ENCODE results near the gene POMT1. TPM values are rescaled to one million over a fixed set of nuclear protein-coding genes. Genes with fewer than 3 reads are reported as not detected.

Gene POMT1
- polyA plus RNA-seq, 1 of the 3 experiments (the other 2 are of a cell fraction) = 44.5 TPM

GRCh38 chr9:131517761-131518190 lies 15.1 kb downstream of the POMT1 start:
- H3F3A ChIP-seq (replicated peaks; ENCODE audit: insufficient read depth) = no peaks in the 10 kb centered on the region
- no peaks in the 10 kb centered on the region for H3K79me2 ChIP-seq (ENCODE audit: insufficient read depth)
- H3K9me3 ChIP-seq = no peaks in the 10 kb centered on the region
- no peaks in the 10 kb centered on the region for H3K27me3 ChIP-seq (ENCODE audit: insufficient read depth)
- TF ChIP-seq IRF3 (IDR thresholded peaks at IDR 0.05; ENCODE audit: low read depth, low read length) (no peak), CHD2 (IDR thresholded peaks at IDR 0.05; ENCODE audit: low read length, partially characterized antibody) (no peak), MXI1 (IDR thresholded peaks at IDR 0.05; ENCODE audit: low read depth, low read length) (no peak), YY1 (IDR thresholded peaks at IDR 0.05; ENCODE audit: low read depth) (no peak), TCF12 (IDR thresholded peaks at IDR 0.05) (no peak), SMC3 (IDR thresholded peaks at IDR 0.05; ENCODE audit: low read depth, low read length) (no peak), RCOR1 (IDR thresholded peaks at IDR 0.05; ENCODE audit: low read length) (no peak), EZH2phosphoT487 (IDR thresholded peaks at IDR 0.05; ENCODE audit: borderline replicate concordance, low read depth) (no peak), MAX (IDR thresholded peaks at IDR 0.05; ENCODE audit: low read depth) (no peak), NFIC (IDR thresholded peaks at IDR 0.05; ENCODE audit: borderline replicate concordance) (no peak), EP300 (IDR thresholded peaks at IDR 0.05; ENCODE audit: borderline replicate concordance in 1 of 2, low read depth in 1 of 2, low read length in 1 of 2) (no peak), GABPA (IDR thresholded peaks at IDR 0.05; ENCODE audit: low read depth) (no peak), TEAD4 (IDR thresholded peaks at IDR 0.05; ENCODE audit: borderline replicate concordance, insufficient read depth) (no peak), POLR2AphosphoS5 (IDR thresholded peaks at IDR 0.05; ENCODE audit: low read depth, low read length) (no peak)
- TF ChIP-seq, protein P1, sequence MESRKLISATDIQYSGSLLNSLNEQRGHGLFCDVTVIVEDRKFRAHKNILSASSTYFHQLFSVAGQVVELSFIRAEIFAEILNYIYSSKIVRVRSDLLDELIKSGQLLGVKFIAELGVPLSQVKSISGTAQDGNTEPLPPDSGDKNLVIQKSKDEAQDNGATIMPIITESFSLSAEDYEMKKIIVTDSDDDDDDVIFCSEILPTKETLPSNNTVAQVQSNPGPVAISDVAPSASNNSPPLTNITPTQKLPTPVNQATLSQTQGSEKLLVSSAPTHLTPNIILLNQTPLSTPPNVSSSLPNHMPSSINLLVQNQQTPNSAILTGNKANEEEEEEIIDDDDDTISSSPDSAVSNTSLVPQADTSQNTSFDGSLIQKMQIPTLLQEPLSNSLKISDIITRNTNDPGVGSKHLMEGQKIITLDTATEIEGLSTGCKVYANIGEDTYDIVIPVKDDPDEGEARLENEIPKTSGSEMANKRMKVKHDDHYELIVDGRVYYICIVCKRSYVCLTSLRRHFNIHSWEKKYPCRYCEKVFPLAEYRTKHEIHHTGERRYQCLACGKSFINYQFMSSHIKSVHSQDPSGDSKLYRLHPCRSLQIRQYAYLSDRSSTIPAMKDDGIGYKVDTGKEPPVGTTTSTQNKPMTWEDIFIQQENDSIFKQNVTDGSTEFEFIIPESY (IDR thresholded peaks at IDR 0.05; ENCODE audit: borderline replicate concordance, low read depth) = no peak
- TF ChIP-seq, protein P2, sequence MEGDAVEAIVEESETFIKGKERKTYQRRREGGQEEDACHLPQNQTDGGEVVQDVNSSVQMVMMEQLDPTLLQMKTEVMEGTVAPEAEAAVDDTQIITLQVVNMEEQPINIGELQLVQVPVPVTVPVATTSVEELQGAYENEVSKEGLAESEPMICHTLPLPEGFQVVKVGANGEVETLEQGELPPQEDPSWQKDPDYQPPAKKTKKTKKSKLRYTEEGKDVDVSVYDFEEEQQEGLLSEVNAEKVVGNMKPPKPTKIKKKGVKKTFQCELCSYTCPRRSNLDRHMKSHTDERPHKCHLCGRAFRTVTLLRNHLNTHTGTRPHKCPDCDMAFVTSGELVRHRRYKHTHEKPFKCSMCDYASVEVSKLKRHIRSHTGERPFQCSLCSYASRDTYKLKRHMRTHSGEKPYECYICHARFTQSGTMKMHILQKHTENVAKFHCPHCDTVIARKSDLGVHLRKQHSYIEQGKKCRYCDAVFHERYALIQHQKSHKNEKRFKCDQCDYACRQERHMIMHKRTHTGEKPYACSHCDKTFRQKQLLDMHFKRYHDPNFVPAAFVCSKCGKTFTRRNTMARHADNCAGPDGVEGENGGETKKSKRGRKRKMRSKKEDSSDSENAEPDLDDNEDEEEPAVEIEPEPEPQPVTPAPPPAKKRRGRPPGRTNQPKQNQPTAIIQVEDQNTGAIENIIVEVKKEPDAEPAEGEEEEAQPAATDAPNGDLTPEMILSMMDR (IDR thresholded peaks at IDR 0.05) = no peak
- TF ChIP-seq, protein P3, sequence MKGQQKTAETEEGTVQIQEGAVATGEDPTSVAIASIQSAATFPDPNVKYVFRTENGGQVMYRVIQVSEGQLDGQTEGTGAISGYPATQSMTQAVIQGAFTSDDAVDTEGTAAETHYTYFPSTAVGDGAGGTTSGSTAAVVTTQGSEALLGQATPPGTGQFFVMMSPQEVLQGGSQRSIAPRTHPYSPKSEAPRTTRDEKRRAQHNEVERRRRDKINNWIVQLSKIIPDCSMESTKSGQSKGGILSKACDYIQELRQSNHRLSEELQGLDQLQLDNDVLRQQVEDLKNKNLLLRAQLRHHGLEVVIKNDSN (IDR thresholded peaks at IDR 0.05; ENCODE audit: borderline replicate concordance, low read depth) = no peak
- TF ChIP-seq, protein P4, sequence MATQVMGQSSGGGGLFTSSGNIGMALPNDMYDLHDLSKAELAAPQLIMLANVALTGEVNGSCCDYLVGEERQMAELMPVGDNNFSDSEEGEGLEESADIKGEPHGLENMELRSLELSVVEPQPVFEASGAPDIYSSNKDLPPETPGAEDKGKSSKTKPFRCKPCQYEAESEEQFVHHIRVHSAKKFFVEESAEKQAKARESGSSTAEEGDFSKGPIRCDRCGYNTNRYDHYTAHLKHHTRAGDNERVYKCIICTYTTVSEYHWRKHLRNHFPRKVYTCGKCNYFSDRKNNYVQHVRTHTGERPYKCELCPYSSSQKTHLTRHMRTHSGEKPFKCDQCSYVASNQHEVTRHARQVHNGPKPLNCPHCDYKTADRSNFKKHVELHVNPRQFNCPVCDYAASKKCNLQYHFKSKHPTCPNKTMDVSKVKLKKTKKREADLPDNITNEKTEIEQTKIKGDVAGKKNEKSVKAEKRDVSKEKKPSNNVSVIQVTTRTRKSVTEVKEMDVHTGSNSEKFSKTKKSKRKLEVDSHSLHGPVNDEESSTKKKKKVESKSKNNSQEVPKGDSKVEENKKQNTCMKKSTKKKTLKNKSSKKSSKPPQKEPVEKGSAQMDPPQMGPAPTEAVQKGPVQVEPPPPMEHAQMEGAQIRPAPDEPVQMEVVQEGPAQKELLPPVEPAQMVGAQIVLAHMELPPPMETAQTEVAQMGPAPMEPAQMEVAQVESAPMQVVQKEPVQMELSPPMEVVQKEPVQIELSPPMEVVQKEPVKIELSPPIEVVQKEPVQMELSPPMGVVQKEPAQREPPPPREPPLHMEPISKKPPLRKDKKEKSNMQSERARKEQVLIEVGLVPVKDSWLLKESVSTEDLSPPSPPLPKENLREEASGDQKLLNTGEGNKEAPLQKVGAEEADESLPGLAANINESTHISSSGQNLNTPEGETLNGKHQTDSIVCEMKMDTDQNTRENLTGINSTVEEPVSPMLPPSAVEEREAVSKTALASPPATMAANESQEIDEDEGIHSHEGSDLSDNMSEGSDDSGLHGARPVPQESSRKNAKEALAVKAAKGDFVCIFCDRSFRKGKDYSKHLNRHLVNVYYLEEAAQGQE (IDR thresholded peaks at IDR 0.05; ENCODE audit: low read depth, low read length) = no peak
- TF ChIP-seq, protein P5, sequence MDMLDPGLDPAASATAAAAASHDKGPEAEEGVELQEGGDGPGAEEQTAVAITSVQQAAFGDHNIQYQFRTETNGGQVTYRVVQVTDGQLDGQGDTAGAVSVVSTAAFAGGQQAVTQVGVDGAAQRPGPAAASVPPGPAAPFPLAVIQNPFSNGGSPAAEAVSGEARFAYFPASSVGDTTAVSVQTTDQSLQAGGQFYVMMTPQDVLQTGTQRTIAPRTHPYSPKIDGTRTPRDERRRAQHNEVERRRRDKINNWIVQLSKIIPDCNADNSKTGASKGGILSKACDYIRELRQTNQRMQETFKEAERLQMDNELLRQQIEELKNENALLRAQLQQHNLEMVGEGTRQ (IDR thresholded peaks at IDR 0.05; ENCODE audit: borderline replicate concordance, low read depth, low read length) = no peak
- ChIA-PET CTCF (interaction anchor here (1.0 to 1.2 kb wide), 2 partner anchors 168 to 221 kb away, joined by 3 read pairs; no protein-coding TSS in a partner anchor), POLR2A (no interaction called here)
- H3K27ac ChIP-seq (ENCODE audit: low read depth in 2 of 2, low read length in 1 of 2) = no peak overlapping the region
- no peaks in the 10 kb centered on the region for H4K20me1 ChIP-seq (ENCODE audit: insufficient read depth)
- no peak overlapping the region for H3K4me3 ChIP-seq (ENCODE audit: low read depth in 2 of 2, low read length in 1 of 2)
- peaks cover 19 to 79% of the 10 kb centered on the region in 2 experiments for H3K36me3 ChIP-seq (replicated peaks in 1 of 2; ENCODE audit: control insufficient read depth in 1 of 2, insufficient read depth in 2 of 2, low read length in 1 of 2)
- no peaks in the 10 kb centered on the region for H3K9me2 ChIP-seq
- no peak for DNase-seq
- no peaks in the 10 kb centered on the region for H3K4me1 ChIP-seq (ENCODE audit: control insufficient read depth in 1 of 2, insufficient read depth in 2 of 2, low read depth in 1 of 2, low read length in 1 of 2)
- no peak overlapping the region for H3K4me2 ChIP-seq
- 99% methylated on average over 10 of the region's 11 CpGs for WGBS (ENCODE audit: low lambda C conversion rate)
- H3K9ac ChIP-seq = no peak overlapping the region
- H2AFZ ChIP-seq (ENCODE audit: low read depth) = no peak overlapping the region
